A549 (cell line): ENCODE measurements around the gene KSR2.

Experiments
- CTCF ChIP-seq: fragments of >200 bp; sonication (Bioruptor Twin); formaldehyde crosslinking; IDR thresholded peaks from 3 replicates; pipeline ENCODE4 v1.5.1; 2016
- EHMT2 ChIP-seq: fragments of 200-600 bp; sonication (generic); IDR thresholded peaks from 2 replicates; pipeline ENCODE4 v1.6.1; 2016; ENCODE audit warnings: antibody characterized with exemption, low read depth, mild to moderate bottlenecking, moderate library complexity
- EP300 ChIP-seq, 2 experiments: fragments of >200 bp; sonication (Bioruptor Twin); formaldehyde crosslinking; IDR thresholded peaks; 2 replicates in 1 of 2; 3 replicates in 1 of 2; pipeline ENCODE4 v1.6.1; 2016 to 2017
- HMGXB4 ChIP-seq: fragments of 250-450 bp; sonication (Bioruptor Pico); IDR thresholded peaks from 2 replicates; pipeline ENCODE4 v1.5.0; 2021; ENCODE audit warnings: mild to moderate bottlenecking, moderate library complexity, borderline replicate concordance
- KDM5A ChIP-seq: fragments of 200-600 bp; sonication (generic); IDR thresholded peaks from 2 replicates; pipeline ENCODE4 v1.6.1; 2016; ENCODE audit warnings: antibody characterized with exemption, mild to moderate bottlenecking
- MAX ChIP-seq: IDR thresholded peaks from 2 replicates; pipeline ENCODE4 v1.6.1; 2012
- PHF8 ChIP-seq: fragments of 200-600 bp; sonication (generic); IDR thresholded peaks from 2 replicates; pipeline ENCODE4 v1.6.1; 2016; ENCODE audit warnings: low read depth, mild to moderate bottlenecking, antibody characterized with exemption, moderate library complexity, borderline replicate concordance
- POLR2A ChIP-seq: IDR thresholded peaks from 2 replicates; pipeline ENCODE4 v1.6.1; 2012; ENCODE audit warnings: mild to moderate bottlenecking, low read length
- RAD21 ChIP-seq, 2 experiments: fragments of >200 bp in 1 of 2; sonication (Bioruptor Twin) in 1 of 2; formaldehyde crosslinking in 1 of 2; IDR thresholded peaks in 1 of 2; conservative IDR thresholded peaks in 1 of 2; 2 replicates in 1 of 2; 3 replicates in 1 of 2; pipeline ENCODE4 v1.6.1; 2012 to 2018; ENCODE audit warnings: inconsistent platforms in 1 of 2
- REST ChIP-seq: fragments of 200-600 bp; sonication (generic); IDR thresholded peaks from 2 replicates; pipeline ENCODE4 v1.6.1; 2016; ENCODE audit warnings: antibody characterized with exemption, mild to moderate bottlenecking, moderate library complexity

- TF ChIP-seq CTCF (no peak), REST (no peak), EHMT2 (no peak), RAD21 (conservative IDR thresholded peaks at IDR 0.05 in 1 of 2, IDR thresholded peaks at IDR 0.05 in 1 of 2) (no peak), KDM5A (no peak), POLR2A (no peak), MAX (peak; percentile 18; the same call in 1 of the 2 replicates), PHF8 (no peak), HMGXB4 (CRISPR knock-in tag) (no peak), EP300 (IDR thresholded peaks at IDR 0.05) (no peak)
These were observed 136.0 kb downstream of the KSR2 start for GRCh38 chr12:117832459-117833457.
